Upper lobe of left lung (tissue), 4 donors: Measurements from ENCODE around the gene BICRA.

Experiments
- POLR2A ChIP-seq, 4 donors: fragments of 450-650 bp; IDR thresholded peaks; one replicate each; pipeline ENCODE4 v1.5.1; 2016 to 2017; ENCODE audit warnings: antibody characterized with exemption in 4 of 4, mild to moderate bottlenecking in 2 of 4
- POLR2AphosphoS5 ChIP-seq, 2 donors: sonication (generic); formaldehyde crosslinking; IDR thresholded peaks; one replicate each; pipeline ENCODE4 v1.5.1; 2017; ENCODE audit warnings: antibody characterized with exemption in 2 of 2
- TF ChIP-seq, protein P1 (sequence below), 6 experiments: fragments of 450-650 bp in 4 of 6; fragments of 200-600 bp in 2 of 6; sonication (generic) in 2 of 6; IDR thresholded peaks; one replicate each; pipeline ENCODE4 v1.5.1; 2016 to 2019; ENCODE audit warnings: antibody characterized with exemption in 6 of 6

DNA sequence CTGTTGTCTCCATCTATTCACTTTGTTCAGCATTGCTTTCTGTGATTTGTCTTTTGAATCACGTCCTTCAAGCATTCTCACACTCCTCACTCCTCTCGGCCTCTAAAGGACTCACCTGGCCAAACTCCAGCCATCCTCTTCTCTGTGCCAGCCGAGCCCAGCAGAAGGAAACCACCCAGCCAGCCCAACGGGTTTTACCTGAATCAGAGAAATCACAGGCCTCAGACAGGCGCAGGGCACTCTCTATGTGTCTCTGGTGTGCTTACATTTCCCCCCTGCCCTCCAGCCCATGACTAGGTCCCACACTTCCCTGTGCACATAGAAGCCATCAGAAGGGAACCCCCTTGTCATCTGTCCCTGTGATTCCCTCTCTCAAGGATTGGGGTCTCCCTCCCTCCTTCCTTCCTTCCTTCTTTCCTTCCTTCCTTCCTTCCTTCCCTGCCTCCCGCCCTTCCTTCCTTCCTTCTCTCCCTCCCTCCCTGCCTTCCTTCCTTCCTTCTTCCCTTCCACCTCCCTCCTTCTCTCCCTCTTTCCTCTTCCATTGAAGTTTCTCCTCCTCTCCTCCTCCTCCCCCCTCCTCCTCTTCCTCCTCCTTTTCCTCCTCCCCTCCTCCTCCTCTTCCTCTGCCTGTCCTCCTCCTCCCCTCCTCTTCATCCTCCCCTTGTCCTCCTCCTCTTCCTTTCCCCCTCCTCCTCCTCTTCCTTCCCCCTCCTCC is 27.2 kb upstream of the BICRA start:
- TF ChIP-seq, protein P1, sequence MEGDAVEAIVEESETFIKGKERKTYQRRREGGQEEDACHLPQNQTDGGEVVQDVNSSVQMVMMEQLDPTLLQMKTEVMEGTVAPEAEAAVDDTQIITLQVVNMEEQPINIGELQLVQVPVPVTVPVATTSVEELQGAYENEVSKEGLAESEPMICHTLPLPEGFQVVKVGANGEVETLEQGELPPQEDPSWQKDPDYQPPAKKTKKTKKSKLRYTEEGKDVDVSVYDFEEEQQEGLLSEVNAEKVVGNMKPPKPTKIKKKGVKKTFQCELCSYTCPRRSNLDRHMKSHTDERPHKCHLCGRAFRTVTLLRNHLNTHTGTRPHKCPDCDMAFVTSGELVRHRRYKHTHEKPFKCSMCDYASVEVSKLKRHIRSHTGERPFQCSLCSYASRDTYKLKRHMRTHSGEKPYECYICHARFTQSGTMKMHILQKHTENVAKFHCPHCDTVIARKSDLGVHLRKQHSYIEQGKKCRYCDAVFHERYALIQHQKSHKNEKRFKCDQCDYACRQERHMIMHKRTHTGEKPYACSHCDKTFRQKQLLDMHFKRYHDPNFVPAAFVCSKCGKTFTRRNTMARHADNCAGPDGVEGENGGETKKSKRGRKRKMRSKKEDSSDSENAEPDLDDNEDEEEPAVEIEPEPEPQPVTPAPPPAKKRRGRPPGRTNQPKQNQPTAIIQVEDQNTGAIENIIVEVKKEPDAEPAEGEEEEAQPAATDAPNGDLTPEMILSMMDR (IDR thresholded peaks at IDR 0.05), result no peak
- TF ChIP-seq POLR2A (IDR thresholded peaks at IDR 0.05) (no peak), POLR2AphosphoS5 (IDR thresholded peaks at IDR 0.05) (no peak)
